ENCODE data around the gene MYO1H. TPM values are rescaled to one million over a fixed set of nuclear protein-coding genes. Genes with fewer than 3 reads are reported as not detected.
"Not testable (repeated sequence)": the region's sequence is repeated elsewhere in the genome, so short reads cannot be mapped to it uniquely, and the experiment has no call there.

Gene MYO1H
- total and polyA plus RNA-seq, 5 donors from 2014 or later: 0.14 TPM; not detected in 4

DNA sequence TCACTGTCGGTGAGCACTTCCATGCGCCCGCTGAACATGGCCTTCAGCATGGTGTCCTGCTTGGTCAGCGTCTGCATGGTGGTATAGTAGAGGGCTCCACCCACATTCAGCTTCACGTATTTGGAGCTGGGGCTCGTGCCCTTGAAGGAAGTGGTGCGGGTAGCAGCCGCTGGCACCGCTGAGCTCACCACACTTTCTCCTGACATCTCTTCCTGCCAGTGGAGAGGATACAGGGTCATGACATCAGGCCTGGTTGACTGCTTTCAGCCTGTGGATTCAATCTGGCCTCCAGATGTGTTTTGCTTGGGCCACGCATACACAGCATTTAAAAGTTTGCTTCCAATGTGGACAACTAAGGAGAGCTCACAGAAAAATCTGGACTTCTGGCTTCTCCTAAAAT, 121.8 kb downstream of the MYO1H start:
- Histone ChIP-seq H3K36me3 (ENCODE audit: control insufficient read depth, insufficient read depth, low read length) (peaks cover 42% of the 10 kb centered on the region), H3K27ac (ENCODE audit: insufficient read depth, low read length, poor library complexity, severe bottlenecking) (no peak overlapping the region)

DNA sequence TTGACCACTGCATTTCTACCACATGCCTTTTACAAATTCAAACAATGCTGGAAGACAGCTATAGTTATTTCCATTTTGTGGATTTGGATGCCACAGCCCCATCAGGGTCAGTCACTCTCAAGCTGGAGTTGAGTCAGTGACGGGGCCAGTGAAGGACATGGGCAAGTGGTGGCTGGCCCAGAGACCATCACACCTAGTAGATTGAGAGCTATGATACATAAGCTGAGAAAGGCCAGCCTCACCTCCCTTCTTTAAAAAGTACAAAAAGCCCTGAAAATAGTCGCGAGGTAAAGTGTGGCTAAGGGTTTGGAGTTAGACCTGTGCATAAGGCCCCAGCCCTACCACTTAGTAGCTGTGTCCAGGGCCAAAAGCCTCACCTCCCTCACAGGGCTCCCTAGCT, 125.3 kb downstream of the MYO1H start:
- no peak overlapping the region for H3K27ac ChIP-seq (ENCODE audit: insufficient read depth, low read length, poor library complexity, severe bottlenecking)
- ATAC-seq (ENCODE audit: low read depth in 2 of 2): no peak
- Mint-ChIP-seq H3K27ac (no peak overlapping the region), H3K4me3 (peak overlapping the region in 1 of 4 donors; percentile 63), H3K27me3 (peaks cover 5% of the 10 kb centered on the region), H3K9me3 (no peaks in the 10 kb centered on the region), H3K4me1 (peaks cover 8 to 58% (median 45%) of the 10 kb centered on the region in 4 donors), H3K36me3 (peaks cover 7% of the 10 kb centered on the region)
- no peak overlapping the region for H3K4me3 ChIP-seq (ENCODE audit: low read depth, low read length)
- H3K9me3 ChIP-seq (ENCODE audit: control insufficient read depth in 2 of 2, low read length in 2 of 2): no peaks in the 10 kb centered on the region
- H3K36me3 ChIP-seq (ENCODE audit: control insufficient read depth, insufficient read depth, low read length): peaks cover 12% of the 10 kb centered on the region
- peaks cover 20% of the 10 kb centered on the region for H3K4me1 ChIP-seq (ENCODE audit: control insufficient read depth, insufficient read depth, low read length, poor library complexity, severe bottlenecking)
- no peak for DNase-seq
- no peaks in the 10 kb centered on the region for H3K27me3 ChIP-seq (ENCODE audit: control insufficient read depth, insufficient read depth, low read length)

More for the DNA sequence above, 121.8 kb downstream of the MYO1H start:
- no peaks in the 10 kb centered on the region for H3K27me3 Mint-ChIP-seq
- ATAC-seq (ENCODE audit: low read depth in 2 of 2) (no peak), DNase-seq (no peak)
- Histone ChIP-seq H3K27me3 (ENCODE audit: control insufficient read depth, insufficient read depth, low read length) (no peaks in the 10 kb centered on the region), H3K4me3 (ENCODE audit: low read depth, low read length) (no peak overlapping the region), H3K4me1 (ENCODE audit: control insufficient read depth, insufficient read depth, low read length, poor library complexity, severe bottlenecking) (no peaks in the 10 kb centered on the region), H3K9me3 (ENCODE audit: control insufficient read depth in 2 of 2, low read length in 2 of 2) (no peaks in the 10 kb centered on the region)
- H3K4me3 Mint-ChIP-seq: no peak overlapping the region
- H3K36me3 Mint-ChIP-seq: peaks cover 15% of the 10 kb centered on the region
- no peaks in the 10 kb centered on the region for H3K9me3 Mint-ChIP-seq
- H3K4me1 Mint-ChIP-seq: peaks cover 3 to 39% (median 30%) of the 10 kb centered on the region in 4 donors
- no peak overlapping the region for H3K27ac Mint-ChIP-seq

DNA sequence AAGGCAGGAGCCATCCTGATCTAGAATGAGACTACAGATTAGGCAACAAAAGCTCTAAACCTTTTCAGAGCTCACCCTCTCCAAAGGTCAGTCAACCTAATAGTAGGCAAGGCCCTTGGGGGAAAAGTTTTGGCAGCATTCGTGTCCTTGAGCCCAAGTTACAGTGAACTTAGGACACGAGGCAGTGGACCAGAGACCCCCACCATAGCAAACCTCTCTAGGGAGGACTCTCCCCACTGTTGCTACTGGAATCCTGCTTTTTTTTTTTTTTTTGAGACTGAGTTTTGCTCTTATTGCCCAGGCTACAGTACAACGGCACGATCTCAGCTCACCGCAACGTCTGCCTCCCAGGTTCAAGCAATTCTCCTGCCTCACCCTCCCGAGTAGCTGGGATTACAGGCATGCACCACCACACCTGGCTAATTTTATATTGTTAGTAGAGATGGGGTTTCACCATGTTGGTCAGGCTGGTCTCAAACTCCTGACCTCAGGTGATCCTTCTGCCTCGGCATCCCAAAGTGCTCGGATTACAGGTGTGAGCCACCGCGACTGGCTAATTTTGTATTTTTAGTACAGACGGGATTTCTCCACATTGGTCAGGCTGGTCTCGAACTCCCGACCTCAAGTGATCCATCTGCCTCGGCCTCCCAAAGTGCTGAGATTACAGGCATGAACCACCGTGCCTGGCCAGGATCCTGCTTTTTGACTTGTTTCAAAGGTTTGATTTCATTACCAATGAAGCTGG, 126.0 kb downstream of the MYO1H start:
- not testable (repeated sequence) for H3K9me3 ChIP-seq (ENCODE audit: control insufficient read depth in 2 of 2, low read length in 2 of 2); H3K9me3 Mint-ChIP-seq; H3K4me3 ChIP-seq (ENCODE audit: low read depth, low read length); H3K27ac ChIP-seq (ENCODE audit: insufficient read depth, low read length, poor library complexity, severe bottlenecking); H3K4me3 Mint-ChIP-seq; ATAC-seq (ENCODE audit: low read depth in 2 of 2); H3K27ac Mint-ChIP-seq; H3K27me3 ChIP-seq (ENCODE audit: control insufficient read depth, insufficient read depth, low read length); H3K27me3 Mint-ChIP-seq; DNase-seq; H3K36me3 Mint-ChIP-seq
- H3K4me1 Mint-ChIP-seq: peaks cover 8 to 60% (median 47%) of the 10 kb centered on the region in 4 donors
- Histone ChIP-seq H3K4me1 (ENCODE audit: control insufficient read depth, insufficient read depth, low read length, poor library complexity, severe bottlenecking) (peaks cover 25% of the 10 kb centered on the region), H3K36me3 (ENCODE audit: control insufficient read depth, insufficient read depth, low read length) (peaks cover 10% of the 10 kb centered on the region)

DNA sequence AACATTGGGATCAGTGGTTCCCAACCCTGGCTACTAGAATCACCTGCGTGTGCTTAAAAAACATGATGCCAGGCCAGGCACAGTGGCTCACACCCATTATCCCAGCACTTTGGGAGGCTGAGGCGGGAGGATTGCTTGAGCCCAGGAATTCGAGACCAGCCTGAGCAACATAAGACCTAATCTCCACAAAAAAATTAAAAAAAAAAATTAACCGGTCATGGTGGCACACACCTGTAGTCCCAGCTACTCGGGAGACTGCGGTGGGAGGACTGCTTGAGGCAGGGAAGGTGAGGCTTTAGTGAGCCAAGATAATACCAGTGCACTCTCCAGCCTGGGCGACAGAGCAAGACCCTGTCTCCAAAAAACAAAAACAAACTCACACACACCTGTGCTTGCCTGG, 127.4 kb downstream of the MYO1H start:
- Mint-ChIP-seq H3K36me3 (peaks cover 3% of the 10 kb centered on the region), H3K9me3 (no peaks in the 10 kb centered on the region), H3K27ac (peak overlapping the region in 1 of 3 donors; percentile 1), H3K4me3 (peak overlapping the region; percentile 9 to 98 (median 68)), H3K27me3 (peaks cover 5% of the 10 kb centered on the region), H3K4me1 (peaks cover 21 to 70% (median 54%) of the 10 kb centered on the region in 4 donors)
- no peak overlapping the region for H3K27ac ChIP-seq (ENCODE audit: insufficient read depth, low read length, poor library complexity, severe bottlenecking)
- ATAC-seq (ENCODE audit: low read depth in 2 of 2): no peak
- no peaks in the 10 kb centered on the region for H3K36me3 ChIP-seq (ENCODE audit: control insufficient read depth, insufficient read depth, low read length)
- peaks cover 33% of the 10 kb centered on the region for H3K4me1 ChIP-seq (ENCODE audit: control insufficient read depth, insufficient read depth, low read length, poor library complexity, severe bottlenecking)
- H3K4me3 ChIP-seq (ENCODE audit: low read depth, low read length): peak overlapping the region; percentile 17
- no peaks in the 10 kb centered on the region for H3K27me3 ChIP-seq (ENCODE audit: control insufficient read depth, insufficient read depth, low read length)
- H3K9me3 ChIP-seq (ENCODE audit: control insufficient read depth in 2 of 2, low read length in 2 of 2): no peaks in the 10 kb centered on the region
- DNase-seq: no peak

DNA sequence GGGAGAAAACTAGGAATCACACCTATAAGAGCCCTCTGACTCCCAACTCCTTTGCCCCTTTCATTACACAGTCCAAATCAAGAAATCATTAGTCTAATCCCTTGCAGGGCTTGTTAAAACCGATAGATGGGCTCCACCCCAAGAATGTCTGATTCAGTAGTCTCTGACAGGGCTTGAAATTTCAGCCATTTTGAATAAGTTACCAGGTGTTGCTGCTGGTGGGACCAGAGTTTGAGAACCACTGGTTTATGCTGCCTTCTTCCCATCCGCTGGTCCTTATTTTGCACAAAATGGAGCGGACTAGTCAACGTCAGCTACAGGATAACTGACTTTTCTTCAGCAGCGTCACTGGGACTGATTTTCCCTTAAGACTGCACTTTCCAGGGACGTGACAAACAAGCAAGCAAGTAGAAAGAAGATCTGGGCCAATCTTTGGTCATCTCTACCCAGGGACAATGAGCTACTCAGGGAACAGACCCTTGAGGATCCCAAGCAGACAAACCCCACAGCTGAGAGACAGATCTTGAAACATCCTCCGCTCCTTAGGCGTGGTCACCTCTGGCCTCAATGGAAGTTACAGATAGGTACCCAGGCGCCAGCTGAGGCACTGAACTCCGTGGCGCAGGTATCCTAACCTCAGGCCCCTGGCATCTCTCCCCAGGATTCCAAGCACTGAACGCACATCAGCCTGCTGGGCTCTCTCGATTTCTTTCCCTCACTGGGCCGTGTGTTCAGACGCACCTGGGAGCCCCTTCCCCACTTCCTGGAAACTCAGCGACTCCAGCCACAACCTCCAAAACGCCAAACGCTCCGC, 128.5 kb downstream of the MYO1H start:
- Mint-ChIP-seq H3K4me1 (peaks cover 23 to 61% (median 46%) of the 10 kb centered on the region in 4 donors), H3K27ac (peak overlapping the region in 2 of 3 donors; percentile 99), H3K9me3 (no peaks in the 10 kb centered on the region), H3K36me3 (peaks cover 3% of the 10 kb centered on the region), H3K27me3 (peaks cover 5% of the 10 kb centered on the region), H3K4me3 (peak overlapping the region; percentile 95 to 100 (median 98))
- H3K27ac ChIP-seq (ENCODE audit: insufficient read depth, low read length, poor library complexity, severe bottlenecking): no peak overlapping the region
- DNase-seq: peak in 1 of 3 donors; percentile 4
- no peaks in the 10 kb centered on the region for H3K36me3 ChIP-seq (ENCODE audit: control insufficient read depth, insufficient read depth, low read length)
- ATAC-seq (ENCODE audit: low read depth in 2 of 2): no peak
- no peaks in the 10 kb centered on the region for H3K27me3 ChIP-seq (ENCODE audit: control insufficient read depth, insufficient read depth, low read length)
- peak overlapping the region; percentile 87 for H3K4me3 ChIP-seq (ENCODE audit: low read depth, low read length)
- H3K4me1 ChIP-seq (ENCODE audit: control insufficient read depth, insufficient read depth, low read length, poor library complexity, severe bottlenecking): peaks cover 33% of the 10 kb centered on the region
- no peaks in the 10 kb centered on the region for H3K9me3 ChIP-seq (ENCODE audit: control insufficient read depth in 2 of 2, low read length in 2 of 2)

DNA sequence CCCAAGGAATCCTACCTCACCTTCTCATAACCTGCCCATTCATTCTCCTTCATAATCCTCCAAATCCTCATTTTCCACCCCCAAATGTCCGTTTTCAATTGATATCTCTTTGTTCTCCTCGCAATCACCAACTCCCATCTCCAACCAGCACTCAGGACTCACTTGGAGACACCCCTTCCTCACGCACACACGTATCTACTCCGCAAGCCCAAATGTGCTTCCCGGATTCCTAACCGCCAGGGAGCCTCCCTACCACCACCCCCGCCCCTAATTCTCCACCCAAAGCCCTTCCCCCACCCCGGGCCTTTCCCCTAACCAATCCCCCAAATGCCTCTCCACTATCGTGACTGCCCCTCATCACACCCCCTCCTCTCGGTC, 129.1 kb downstream of the MYO1H start:
- Mint-ChIP-seq H3K27me3 (peaks cover 5% of the 10 kb centered on the region), H3K36me3 (peaks cover 3% of the 10 kb centered on the region), H3K9me3 (no peaks in the 10 kb centered on the region), H3K27ac (peak overlapping the region; percentile 1 to 99 (median 99)), H3K4me1 (peaks cover 23 to 61% (median 47%) of the 10 kb centered on the region in 4 donors), H3K4me3 (peak overlapping the region; percentile 95 to 100 (median 98))
- Histone ChIP-seq H3K4me3 (ENCODE audit: low read depth, low read length) (peak overlapping the region; percentile 87), H3K27me3 (ENCODE audit: control insufficient read depth, insufficient read depth, low read length) (no peaks in the 10 kb centered on the region), H3K36me3 (ENCODE audit: control insufficient read depth, insufficient read depth, low read length) (no peaks in the 10 kb centered on the region), H3K9me3 (ENCODE audit: control insufficient read depth in 2 of 2, low read length in 2 of 2) (no peaks in the 10 kb centered on the region), H3K4me1 (ENCODE audit: control insufficient read depth, insufficient read depth, low read length, poor library complexity, severe bottlenecking) (peaks cover 33% of the 10 kb centered on the region), H3K27ac (ENCODE audit: insufficient read depth, low read length, poor library complexity, severe bottlenecking) (peak overlapping the region; percentile 85)
- DNase-seq (no peak), ATAC-seq (ENCODE audit: low read depth in 2 of 2) (no peak)

DNA sequence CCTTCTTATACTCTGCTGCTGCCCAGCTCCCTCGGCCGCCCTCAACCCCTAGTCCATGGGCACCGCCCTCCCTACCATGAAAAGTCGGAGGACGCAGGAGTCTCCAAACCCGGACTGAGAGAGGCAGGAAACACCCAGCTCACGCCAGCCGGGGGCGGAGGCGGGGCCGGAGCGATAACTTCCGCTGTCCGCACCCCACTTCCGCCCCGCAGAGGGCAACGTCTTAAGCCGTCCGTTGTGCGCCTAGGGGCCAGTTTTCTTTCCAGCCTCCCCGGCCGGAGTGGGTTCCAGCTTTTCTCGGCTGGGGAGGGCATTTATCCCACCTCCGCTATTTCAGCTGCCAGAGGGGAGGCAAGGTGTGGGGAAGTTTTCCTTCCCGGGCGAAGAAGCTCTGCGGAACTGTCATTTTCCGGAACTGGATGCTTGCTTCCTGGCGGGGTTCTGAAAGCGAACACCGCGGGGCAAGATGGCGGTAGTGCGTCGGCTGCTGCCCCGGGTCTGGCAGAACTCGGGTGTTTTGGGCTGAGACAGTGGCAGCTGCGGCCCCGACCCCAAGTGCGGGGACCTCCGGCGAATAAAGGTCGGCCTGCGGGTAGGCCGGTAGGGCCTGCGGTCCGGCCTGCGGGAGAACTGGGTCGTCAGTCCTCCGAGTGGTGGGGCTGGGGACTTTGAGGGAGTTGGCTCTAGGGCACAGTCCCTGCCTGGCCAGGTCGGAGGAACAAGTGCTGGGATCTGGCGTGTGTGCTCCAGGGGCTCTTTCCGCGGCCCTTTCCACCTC, 129.7 kb downstream of the MYO1H start, which contains the start of the genes KCTD10 and UBE3B:
KCTD10 (minus strand) TSS at position 116 of the 778 bp plus-strand sequence; CDS start at position 78, 38 bp downstream.
UBE3B (plus strand) TSS at position 450 of the 778 bp plus-strand sequence. CDS start 5,918 bp downstream, outside the sequence.
- Mint-ChIP-seq H3K4me1 (peaks cover 23 to 61% (median 47%) of the 10 kb centered on the region in 4 donors), H3K9me3 (no peaks in the 10 kb centered on the region), H3K4me3 (peak within 1 kb of the TSS; percentile 95 to 100 (median 98)), H3K27me3 (peaks cover 5% of the 10 kb centered on the region), H3K36me3 (peaks cover 3% of the 10 kb centered on the region), H3K27ac (peak within 1 kb of the TSS; percentile 96 to 99 (median 99))
- DNase-seq (peak; percentile 80 to 94 (median 89)), ATAC-seq (ENCODE audit: low read depth in 2 of 2) (peak; percentile 94 to 96)
- Histone ChIP-seq H3K36me3 (ENCODE audit: control insufficient read depth, insufficient read depth, low read length) (peaks cover 2% of the 10 kb centered on the region), H3K27me3 (ENCODE audit: control insufficient read depth, insufficient read depth, low read length) (no peaks in the 10 kb centered on the region), H3K27ac (ENCODE audit: insufficient read depth, low read length, poor library complexity, severe bottlenecking) (peak within 1 kb of the TSS; percentile 85), H3K4me1 (ENCODE audit: control insufficient read depth, insufficient read depth, low read length, poor library complexity, severe bottlenecking) (peaks cover 33% of the 10 kb centered on the region), H3K9me3 (ENCODE audit: control insufficient read depth in 2 of 2, low read length in 2 of 2) (no peaks in the 10 kb centered on the region), H3K4me3 (ENCODE audit: low read depth, low read length) (peak within 1 kb of the TSS; percentile 87)

Measured in CD4-positive, CD25-positive, alpha-beta regulatory T cell (primary cell).